Caco-2 (cell line): Measurements from ENCODE around the gene NYNRIN. TPM values are rescaled to one million over a fixed set of nuclear protein-coding genes. Genes with fewer than 3 reads are reported as not detected.

Source experiments
- BruUV-seq: library from RNA; stranded (reverse); fragments of 400-500 nt; replicated peaks from 2 replicates; lab custom pipeline; 2021; lab: Mats Ljungman, UMichigan
- CTCF ChIA-PET: fragments of 300-600 bp; sonication (Branson Sonifier 250); formaldehyde crosslinking; loops from one replicate; lab custom pipeline; 2022; ENCODE audit warnings: antibody characterized with exemption; lab: Charles Lee
- POLR2A ChIA-PET: fragments of 300-600 bp; sonication (Branson Sonifier 250); formaldehyde crosslinking; loops from one replicate; lab custom pipeline; 2022; ENCODE audit warnings: antibody characterized with exemption; lab: Charles Lee
- DNase-seq, 2 experiments: peaks; one replicate each; pipeline versions ENCODE4 v3.0.0 to v3.0.0-alpha.2; 2020 to 2022
- H3K27me3 ChIP-seq: replicated peaks from 2 replicates; pipeline ENCODE4 v1.6.0; 2011; ENCODE audit warnings: low read length; ENCODE audit not compliant: control insufficient read depth, insufficient read depth
- H3K36me3 ChIP-seq: 2 replicates; pipeline ENCODE4 v1.5.1; 2011; ENCODE audit warnings: low read length; ENCODE audit not compliant: control insufficient read depth, insufficient read depth
- H3K4me1 ChIP-seq: fragments of 250-450 bp; sonication (Bioruptor Pico); 2 replicates; pipeline ENCODE4 v1.5.1; 2020; ENCODE audit warnings: mild to moderate bottlenecking
- H3K4me3 ChIP-seq: 2 replicates; pipeline ENCODE4 v1.5.1; 2011; ENCODE audit warnings: low read depth, mild to moderate bottlenecking, control low read depth, low read length
- H3K9me3 ChIP-seq: fragments of 250-450 bp; sonication (Bioruptor Pico); 2 replicates; pipeline ENCODE4 v1.5.1; 2020; ENCODE audit warnings: mild to moderate bottlenecking, moderate library complexity
- H3K27ac Mint-ChIP-seq: one replicate; pipeline ENCODE4 v1.8.0; 2022; ENCODE audit warnings: mixed read lengths; ENCODE audit not compliant: unreplicated experiment
- H3K27me3 Mint-ChIP-seq: one replicate; pipeline ENCODE4 v1.8.0; 2022; ENCODE audit warnings: mixed read lengths; ENCODE audit not compliant: insufficient read depth, unreplicated experiment
- H3K36me3 Mint-ChIP-seq: one replicate; pipeline ENCODE4 v1.8.0; 2022; ENCODE audit warnings: mild to moderate bottlenecking, mixed read lengths; ENCODE audit not compliant: insufficient read depth, unreplicated experiment
- H3K4me1 Mint-ChIP-seq: one replicate; pipeline ENCODE4 v1.8.0; 2022; ENCODE audit warnings: low read depth, mixed read lengths; ENCODE audit not compliant: unreplicated experiment
- H3K4me3 Mint-ChIP-seq: one replicate; pipeline ENCODE4 v1.8.0; 2022; ENCODE audit warnings: mild to moderate bottlenecking, moderate library complexity, mixed read lengths; ENCODE audit not compliant: unreplicated experiment
- H3K9me3 Mint-ChIP-seq: one replicate; pipeline ENCODE4 v1.8.0; 2022; ENCODE audit warnings: mixed read lengths; ENCODE audit not compliant: unreplicated experiment
- intact Hi-C: fragments of 100-400 bp; cut with micrococcal nuclease; formaldehyde crosslinking; loops from one replicate; pipeline ENCODE4 v1.10.0; 2022; ENCODE audit not compliant: unreplicated experiment
- total RNA-seq: library from RNA; stranded (reverse); gene quantifications from 2 replicates; pipeline ENCODE4 v1.2.3, GENCODE V29; 2022
- TF ChIP-seq, protein P1 (sequence below), 2 experiments: fragments of 200-600 bp in 1 of 2; IDR thresholded peaks; 1 replicate in 1 of 2; 2 replicates in 1 of 2; pipeline versions ENCODE4 v1.5.1 to v1.8.0; 2011 to 2022; ENCODE audit warnings: antibody characterized with exemption in 1 of 2, control low read depth in 1 of 2, inconsistent platforms in 1 of 2, low read depth in 1 of 2, low read length in 1 of 2, mild to moderate bottlenecking in 1 of 2, moderate library complexity in 1 of 2; ENCODE audit not compliant: insufficient read depth in 1 of 2, severe bottlenecking in 1 of 2, unreplicated experiment in 1 of 2

The NYNRIN gene
- total RNA-seq, 1 experiment from 2014 or later: 5.9 TPM

DNA sequence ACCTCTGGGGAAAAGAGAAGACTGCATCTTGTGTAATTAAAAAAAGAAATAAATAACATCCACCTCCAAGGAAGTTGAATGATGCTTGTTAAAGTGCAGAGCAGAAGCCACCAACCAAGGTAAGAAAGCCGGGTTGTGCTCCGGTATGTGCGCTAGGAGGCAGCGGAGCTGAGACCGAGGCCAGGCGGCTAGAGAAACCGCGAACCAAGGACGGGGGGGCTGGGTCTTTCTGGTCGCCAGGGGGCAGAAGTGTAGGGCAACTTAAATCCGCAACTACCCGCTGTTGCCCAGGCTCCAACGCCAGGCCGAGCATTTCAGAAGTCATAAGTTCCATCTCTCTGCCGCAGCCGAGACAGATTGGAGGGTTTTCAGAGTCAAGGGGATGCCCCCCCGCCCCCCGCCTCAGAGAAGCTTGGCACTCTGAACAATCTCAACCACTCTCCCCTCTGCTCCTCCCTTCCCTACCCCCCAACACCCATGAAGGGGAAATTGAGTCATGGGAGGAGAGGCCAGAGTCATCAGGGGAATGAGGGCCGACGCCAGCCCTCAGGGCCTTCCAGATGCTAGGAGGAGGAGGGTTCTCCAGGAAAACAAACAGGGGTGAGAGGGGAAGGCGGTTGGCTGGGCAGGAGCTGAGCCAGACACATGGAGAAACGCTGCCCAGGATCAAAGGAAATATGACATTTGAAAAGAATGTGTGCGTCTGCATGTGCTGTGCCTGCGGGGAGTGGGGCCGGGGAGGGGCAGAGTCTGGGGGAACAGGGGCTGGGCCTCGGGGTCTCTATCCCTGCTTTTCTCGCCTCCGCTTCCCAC, 33.0 kb upstream of the NYNRIN start:
- Mint-ChIP-seq H3K27me3 (no peaks in the 10 kb centered on the region), H3K27ac (peak overlapping the region; percentile 70), H3K4me1 (peaks cover 13% of the 10 kb centered on the region), H3K9me3 (no peaks in the 10 kb centered on the region), H3K36me3 (no peaks in the 10 kb centered on the region), H3K4me3 (peak overlapping the region; percentile 85)
- no TSS peak for BruUV-seq
- peak overlapping the region; percentile 67 for H3K4me3 ChIP-seq
- no peaks in the 10 kb centered on the region for H3K9me3 ChIP-seq
- DNase-seq: peak; percentile 88 to 89
- no peaks in the 10 kb centered on the region for H3K27me3 ChIP-seq
- intact Hi-C loops: loop anchor here (1.0 to 2.0 kb wide), 5 partner anchors 27 to 70 kb away; no protein-coding TSS in a partner anchor
- POLR2A ChIA-PET: interaction anchor here (0.8 to 1.6 kb wide), 6 partner anchors 33 to 70 kb away, joined by 3 to 12 read pairs (median 4); partner anchors contain the start of genes CBLN3, KHNYN and NYNRIN
- CTCF ChIA-PET: interaction anchor here (0.6 to 2.3 kb wide), 19 partner anchors 14 to 1767 kb away, joined by 3 to 111 read pairs (median 5); partner anchors contain the start of genes CBLN3, KHNYN and SDR39U1
- no peaks in the 10 kb centered on the region for H3K36me3 ChIP-seq
- peaks cover 4% of the 10 kb centered on the region; the same call in 1 of the 2 replicates for H3K4me1 ChIP-seq
- TF ChIP-seq, protein P1, sequence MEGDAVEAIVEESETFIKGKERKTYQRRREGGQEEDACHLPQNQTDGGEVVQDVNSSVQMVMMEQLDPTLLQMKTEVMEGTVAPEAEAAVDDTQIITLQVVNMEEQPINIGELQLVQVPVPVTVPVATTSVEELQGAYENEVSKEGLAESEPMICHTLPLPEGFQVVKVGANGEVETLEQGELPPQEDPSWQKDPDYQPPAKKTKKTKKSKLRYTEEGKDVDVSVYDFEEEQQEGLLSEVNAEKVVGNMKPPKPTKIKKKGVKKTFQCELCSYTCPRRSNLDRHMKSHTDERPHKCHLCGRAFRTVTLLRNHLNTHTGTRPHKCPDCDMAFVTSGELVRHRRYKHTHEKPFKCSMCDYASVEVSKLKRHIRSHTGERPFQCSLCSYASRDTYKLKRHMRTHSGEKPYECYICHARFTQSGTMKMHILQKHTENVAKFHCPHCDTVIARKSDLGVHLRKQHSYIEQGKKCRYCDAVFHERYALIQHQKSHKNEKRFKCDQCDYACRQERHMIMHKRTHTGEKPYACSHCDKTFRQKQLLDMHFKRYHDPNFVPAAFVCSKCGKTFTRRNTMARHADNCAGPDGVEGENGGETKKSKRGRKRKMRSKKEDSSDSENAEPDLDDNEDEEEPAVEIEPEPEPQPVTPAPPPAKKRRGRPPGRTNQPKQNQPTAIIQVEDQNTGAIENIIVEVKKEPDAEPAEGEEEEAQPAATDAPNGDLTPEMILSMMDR (IDR thresholded peaks at IDR 0.05; ENCODE audit: insufficient read depth in 1 of 2, low read depth in 1 of 2, low read length in 1 of 2, severe bottlenecking in 1 of 2, unreplicated experiment in 1 of 2): peak; percentile 90 to 93

DNA sequence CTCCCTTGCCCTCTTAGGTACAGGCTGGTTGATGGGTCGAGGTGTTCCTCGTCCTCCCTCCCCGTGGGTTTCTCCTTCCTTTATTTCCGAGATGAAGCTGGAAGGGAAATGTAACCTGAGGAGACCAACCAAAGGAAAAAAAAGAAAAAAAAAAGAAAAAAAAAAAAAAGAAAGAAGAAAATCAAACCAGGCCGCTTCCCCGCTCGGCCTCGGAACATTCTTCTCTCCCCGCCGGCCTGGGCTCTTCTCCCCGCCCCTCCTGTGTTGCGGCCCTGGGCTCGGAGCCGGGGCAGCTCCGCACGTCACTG, 32.4 kb upstream of the NYNRIN start:
- TSS peak; percentile 75 for BruUV-seq
- ChIA-PET CTCF (interaction anchor here (0.6 to 2.3 kb wide), 16 partner anchors 33 to 1768 kb away, joined by 3 to 111 read pairs (median 6); partner anchors contain the start of genes CBLN3, KHNYN and SDR39U1), POLR2A (interaction anchor here (0.6 to 1.6 kb wide), 5 partner anchors 32 to 71 kb away, joined by 3 to 12 read pairs (median 5); partner anchors contain the start of genes CBLN3, KHNYN and NYNRIN)
- DNase-seq: no peak
- TF ChIP-seq, protein P1 (IDR thresholded peaks at IDR 0.05; ENCODE audit: insufficient read depth in 1 of 2, low read depth in 1 of 2, low read length in 1 of 2, severe bottlenecking in 1 of 2, unreplicated experiment in 1 of 2): no peak
- no peaks in the 10 kb centered on the region for H3K9me3 ChIP-seq
- Mint-ChIP-seq H3K27ac (peak overlapping the region; percentile 71), H3K4me3 (peak overlapping the region; percentile 85), H3K9me3 (no peaks in the 10 kb centered on the region), H3K4me1 (peaks cover 13% of the 10 kb centered on the region), H3K27me3 (no peaks in the 10 kb centered on the region), H3K36me3 (no peaks in the 10 kb centered on the region)
- no peaks in the 10 kb centered on the region for H3K36me3 ChIP-seq
- peaks cover 4% of the 10 kb centered on the region; the same call in 1 of the 2 replicates for H3K4me1 ChIP-seq
- H3K4me3 ChIP-seq: peak overlapping the region; percentile 67
- H3K27me3 ChIP-seq: no peaks in the 10 kb centered on the region
- intact Hi-C loops: loop anchor here (2.0 kb wide), 2 partner anchors 26 to 34 kb away; no protein-coding TSS in a partner anchor
